Loucy (cell line): ENCODE data around the gene GLRX.
"Not testable (repeated sequence)": the region's sequence is repeated elsewhere in the genome, so short reads cannot be mapped to it uniquely, and the experiment has no call there.

Experiments
- H2AFZ ChIP-seq: fragments of 200-600 bp; sonication (generic); 2 replicates; pipeline ENCODE4 v1.6.0; 2016; ENCODE audit warnings: antibody characterized with exemption, mild to moderate bottlenecking, low read length, moderate library complexity
- H3F3A ChIP-seq: fragments of 200-600 bp; 2 replicates; pipeline ENCODE4 v1.6.0; 2016; ENCODE audit warnings: antibody characterized with exemption, low read depth, mild to moderate bottlenecking
- H3K27me3 ChIP-seq: fragments of 200-600 bp; sonication (generic); 2 replicates; pipeline ENCODE4 v1.6.1; 2014; ENCODE audit warnings: low read length, mild to moderate bottlenecking; ENCODE audit not compliant: insufficient read depth, poor library complexity, severe bottlenecking
- H3K36me3 ChIP-seq: fragments of 200-600 bp; sonication (generic); 2 replicates; pipeline ENCODE4 v1.6.1; 2016; ENCODE audit warnings: low read length; ENCODE audit not compliant: insufficient read depth
- H3K4me1 ChIP-seq: fragments of 200-600 bp; sonication (generic); 2 replicates; pipeline ENCODE4 v1.5.1; 2014; ENCODE audit warnings: low read length, mild to moderate bottlenecking; ENCODE audit not compliant: insufficient read depth, poor library complexity, severe bottlenecking
- H3K4me2 ChIP-seq: fragments of 200-600 bp; sonication (generic); 2 replicates; pipeline ENCODE4 v1.6.0; 2014; ENCODE audit warnings: antibody characterized with exemption, low read length, low read depth, mild to moderate bottlenecking; ENCODE audit not compliant: poor library complexity, severe bottlenecking
- H3K4me3 ChIP-seq: fragments of 200-600 bp; sonication (generic); 2 replicates; pipeline ENCODE4 v1.5.1; 2014; ENCODE audit warnings: low read length, mild to moderate bottlenecking, mixed read lengths; ENCODE audit not compliant: poor library complexity, severe bottlenecking
- H3K79me2 ChIP-seq: fragments of 200-600 bp; sonication (generic); 2 replicates; pipeline ENCODE4 v1.6.1; 2014; ENCODE audit warnings: low read length; ENCODE audit not compliant: insufficient read depth
- H3K9ac ChIP-seq: fragments of 200-600 bp; sonication (generic); 2 replicates; pipeline ENCODE4 v1.6.0; 2014; ENCODE audit warnings: mild to moderate bottlenecking, low read depth, low read length, moderate library complexity; ENCODE audit not compliant: poor library complexity, severe bottlenecking
- H3K9me2 ChIP-seq: fragments of 200-600 bp; sonication (generic); replicated peaks from 2 replicates; pipeline ENCODE4 v1.6.1; 2016; ENCODE audit warnings: low read depth, low read length, mixed read lengths
- H3K9me3 ChIP-seq: fragments of 200-600 bp; sonication (generic); 2 replicates; pipeline ENCODE4 v1.6.1; 2014; ENCODE audit warnings: mild to moderate bottlenecking, antibody characterized with exemption, low read length, low read depth; ENCODE audit not compliant: insufficient read depth
- H4K20me1 ChIP-seq: fragments of 200-600 bp; sonication (generic); 2 replicates; pipeline ENCODE4 v1.6.0; 2014; ENCODE audit warnings: antibody characterized with exemption, low read length, mild to moderate bottlenecking; ENCODE audit not compliant: insufficient read depth, poor library complexity, severe bottlenecking
- CTCF ChIP-seq: fragments of 200-600 bp; sonication (generic); conservative IDR thresholded peaks from 2 replicates; pipeline ENCODE4 v1.5.1; 2014; ENCODE audit warnings: mild to moderate bottlenecking, antibody characterized with exemption, low read length
- EZH2phosphoT487 ChIP-seq: fragments of 200-600 bp; IDR thresholded peaks from 2 replicates; pipeline ENCODE4 v1.6.1; 2018; ENCODE audit warnings: antibody characterized with exemption, mild to moderate bottlenecking, moderate library complexity, borderline replicate concordance

The GLRX gene

GRCh38 chr5:95812074-95812471 is 10.5 kb downstream of the GLRX start:
- Histone ChIP-seq H2AFZ (no peak overlapping the region), H3F3A (peaks cover 8% of the 10 kb centered on the region), H3K27me3 (no peaks in the 10 kb centered on the region), H3K4me1 (peaks cover 72% of the 10 kb centered on the region), H3K4me3 (no peak overlapping the region), H3K9me3 (no peaks in the 10 kb centered on the region), H3K9me2 (no peaks in the 10 kb centered on the region), H3K4me2 (peak overlapping the region; percentile 49), H4K20me1 (peaks cover 39% of the 10 kb centered on the region), H3K9ac (no peak overlapping the region), H3K79me2 (peaks cover 48% of the 10 kb centered on the region), H3K36me3 (peaks cover 42% of the 10 kb centered on the region)
- TF ChIP-seq CTCF = no peak
- no peak for TF ChIP-seq EZH2phosphoT487

- not testable (repeated sequence) for H3K9ac ChIP-seq, H3F3A ChIP-seq, H3K9me2 ChIP-seq, H3K4me3 ChIP-seq, H2AFZ ChIP-seq, H3K9me3 ChIP-seq, H3K27me3 ChIP-seq
- Histone ChIP-seq H3K36me3 (peaks cover 36% of the 10 kb centered on the region), H3K4me1 (peaks cover 67% of the 10 kb centered on the region), H3K79me2 (peaks cover 43% of the 10 kb centered on the region), H4K20me1 (peaks cover 34% of the 10 kb centered on the region), H3K4me2 (peak overlapping the region; percentile 49)
Measured at GRCh38 chr5:95811461-95812073, 11.0 kb downstream of the GLRX start.

GRCh38 chr5:95811126-95811423 is 11.5 kb downstream of the GLRX start:
- peaks cover 38% of the 10 kb centered on the region for H3K79me2 ChIP-seq
- not testable (repeated sequence) for H3K27me3 ChIP-seq, H3K9ac ChIP-seq, H2AFZ ChIP-seq, H3K4me3 ChIP-seq, H3K9me3 ChIP-seq, H3F3A ChIP-seq, H3K4me2 ChIP-seq, H3K9me2 ChIP-seq
- peaks cover 29% of the 10 kb centered on the region for H4K20me1 ChIP-seq
- H3K36me3 ChIP-seq = peaks cover 32% of the 10 kb centered on the region
- peaks cover 62% of the 10 kb centered on the region for H3K4me1 ChIP-seq

- H2AFZ ChIP-seq = no peak overlapping the region
- peaks cover 26% of the 10 kb centered on the region for H3K36me3 ChIP-seq
- TF ChIP-seq EZH2phosphoT487 (no peak), CTCF (no peak)
- H3K27me3 ChIP-seq = no peaks in the 10 kb centered on the region
- no peaks in the 10 kb centered on the region for H3K9me2 ChIP-seq
- H3K79me2 ChIP-seq = peaks cover 33% of the 10 kb centered on the region
- peaks cover 24% of the 10 kb centered on the region for H4K20me1 ChIP-seq
- peaks cover 8% of the 10 kb centered on the region for H3F3A ChIP-seq
- no peaks in the 10 kb centered on the region for H3K9me3 ChIP-seq
- H3K4me3 ChIP-seq = no peak overlapping the region
- H3K4me2 ChIP-seq = no peak overlapping the region
- H3K4me1 ChIP-seq = peaks cover 57% of the 10 kb centered on the region
- H3K9ac ChIP-seq = no peak overlapping the region
Measured at GRCh38 chr5:95810305-95811125, 12.0 kb downstream of the GLRX start.
